Mesenchymal stem cell (in vitro differentiated cells and primary cell): ENCODE data around the gene CASKIN2.

Experiments
- DNase-seq: peaks from one replicate; pipeline ENCODE4 v3.0.0-alpha.2; 2013
- H2AFZ ChIP-seq: one replicate; pipeline ENCODE4 v1.6.1; 2013; ENCODE audit warnings: low read depth, mild to moderate bottlenecking, control low read depth, inconsistent platforms, low read length, moderate library complexity
- H2AK5ac ChIP-seq: 2 replicates; pipeline ENCODE4 v1.6.1; 2013; ENCODE audit warnings: low read length, moderate library complexity, mild to moderate bottlenecking, inconsistent platforms; ENCODE audit not compliant: severe bottlenecking
- H2BK120ac ChIP-seq: one replicate; pipeline ENCODE4 v1.6.1; 2013; ENCODE audit warnings: low read depth, mild to moderate bottlenecking, inconsistent platforms, low read length, moderate library complexity
- H2BK12ac ChIP-seq, 2 experiments: one replicate each; pipeline ENCODE4 v1.6.1; 2013; ENCODE audit warnings: inconsistent platforms in 2 of 2, low read length in 2 of 2, mild to moderate bottlenecking in 2 of 2, moderate library complexity in 2 of 2, control low read depth in 1 of 2
- H2BK15ac ChIP-seq: one replicate; pipeline ENCODE4 v1.6.1; 2013; ENCODE audit warnings: mild to moderate bottlenecking, low read depth, inconsistent platforms; ENCODE audit not compliant: poor library complexity, severe bottlenecking
- H2BK5ac ChIP-seq: 2 replicates; pipeline ENCODE4 v1.6.1; 2013; ENCODE audit warnings: low read depth, mild to moderate bottlenecking, low read length, control low read depth, inconsistent platforms; ENCODE audit not compliant: poor library complexity, severe bottlenecking
- H3K14ac ChIP-seq, 2 experiments: one replicate each; pipeline ENCODE4 v1.6.1; 2013; ENCODE audit warnings: inconsistent platforms in 2 of 2, low read length in 2 of 2, control low read depth in 1 of 2, mild to moderate bottlenecking in 1 of 2, moderate library complexity in 1 of 2
- H3K18ac ChIP-seq, 2 experiments: one replicate each; pipeline ENCODE4 v1.6.1; 2013; ENCODE audit warnings: inconsistent platforms in 2 of 2, low read length in 2 of 2, control low read depth in 1 of 2, low read depth in 1 of 2, mild to moderate bottlenecking in 1 of 2
- H3K23ac ChIP-seq, 2 experiments: one replicate each; pipeline ENCODE4 v1.6.1; 2013; ENCODE audit warnings: inconsistent platforms in 2 of 2, low read length in 2 of 2, mild to moderate bottlenecking in 2 of 2, moderate library complexity in 2 of 2, control low read depth in 1 of 2
- H3K27ac ChIP-seq: 2 replicates; pipeline ENCODE4 v1.5.1; 2013; ENCODE audit warnings: mild to moderate bottlenecking, moderate library complexity, low read length, control low read depth, inconsistent platforms; ENCODE audit not compliant: poor library complexity, severe bottlenecking
- H3K27me3 ChIP-seq, 2 experiments: 2 replicates each; pipeline versions ENCODE4 v1.6.1 to v1.7.0; 2013; ENCODE audit warnings: low read length in 2 of 2, mild to moderate bottlenecking in 2 of 2, moderate library complexity in 2 of 2, control low read depth in 1 of 2, inconsistent platforms in 1 of 2; ENCODE audit not compliant: control insufficient read depth in 1 of 2, insufficient read depth in 1 of 2
- H3K36me3 ChIP-seq, 2 experiments: 2 replicates each; pipeline versions ENCODE4 v1.6.1 to v1.7.0; 2013; ENCODE audit warnings: low read length in 2 of 2, control low read depth in 1 of 2, inconsistent platforms in 1 of 2, low read depth in 1 of 2, mild to moderate bottlenecking in 1 of 2; ENCODE audit not compliant: insufficient read depth in 2 of 2, control insufficient read depth in 1 of 2
- H3K4ac ChIP-seq, 2 experiments: one replicate each; pipeline ENCODE4 v1.6.1; 2013; ENCODE audit warnings: inconsistent platforms in 2 of 2, low read length in 2 of 2, mild to moderate bottlenecking in 2 of 2, moderate library complexity in 2 of 2, control low read depth in 1 of 2, low read depth in 1 of 2
- H3K4me1 ChIP-seq: 2 replicates; pipeline ENCODE4 v1.6.1; 2013; ENCODE audit warnings: low read depth, low read length, control low read depth; ENCODE audit not compliant: control insufficient read depth, insufficient read depth
- H3K4me2 ChIP-seq: 2 replicates; pipeline ENCODE4 v1.6.1; 2013; ENCODE audit warnings: low read length, mild to moderate bottlenecking, inconsistent platforms; ENCODE audit not compliant: poor library complexity, severe bottlenecking
- H3K4me3 ChIP-seq, 2 experiments: 2 replicates each; pipeline versions ENCODE4 v1.5.1 to v1.7.0; 2013; ENCODE audit warnings: low read length in 2 of 2, mild to moderate bottlenecking in 2 of 2, control low read depth in 1 of 2, low read depth in 1 of 2; ENCODE audit not compliant: insufficient read depth in 1 of 2
- H3K79me1 ChIP-seq: replicated peaks from 2 replicates; pipeline ENCODE4 v1.6.1; 2013; ENCODE audit warnings: mild to moderate bottlenecking, control low read depth, low read length, inconsistent platforms; ENCODE audit not compliant: poor library complexity, severe bottlenecking
- H3K9ac ChIP-seq: 2 replicates; pipeline ENCODE4 v1.7.0; 2013; ENCODE audit warnings: mild to moderate bottlenecking, low read length, moderate library complexity
- H3K9me3 ChIP-seq: 2 replicates; pipeline ENCODE4 v1.7.0; 2013; ENCODE audit warnings: mild to moderate bottlenecking, low read length; ENCODE audit not compliant: control insufficient read depth
- H4K8ac ChIP-seq: one replicate; pipeline ENCODE4 v1.6.1; 2013; ENCODE audit warnings: inconsistent platforms, mild to moderate bottlenecking, low read length, moderate library complexity
- H4K91ac ChIP-seq: one replicate; pipeline ENCODE4 v1.6.1; 2013; ENCODE audit warnings: mild to moderate bottlenecking, low read length, inconsistent platforms
- WGBS: methylation state at CpG from one replicate; pipeline ENCODE4 v1.1.7; 2013; ENCODE audit warnings: mixed read lengths; 5-methylcytosine and 5-hydroxymethylcytosine counted together

The CASKIN2 gene

GRCh38 chr17:75509528-75510258 lies 5.6 kb downstream of the CASKIN2 start:
- H4K91ac ChIP-seq = no peak overlapping the region
- no peak overlapping the region for H3K4ac ChIP-seq
- 94% methylated on average over 15 of the region's 19 CpGs for WGBS
- H3K4me2 ChIP-seq = no peak overlapping the region
- H3K23ac ChIP-seq = no peak overlapping the region
- no peak overlapping the region for H2BK5ac ChIP-seq
- peaks cover 38% of the 10 kb centered on the region for H3K79me1 ChIP-seq
- no peak overlapping the region for H2BK120ac ChIP-seq
- no peak overlapping the region for H2AFZ ChIP-seq
- no peak overlapping the region for H3K14ac ChIP-seq
- no peak overlapping the region for H3K18ac ChIP-seq
- no peaks in the 10 kb centered on the region for H3K27me3 ChIP-seq
- peaks cover 27 to 63% of the 10 kb centered on the region in 2 experiments for H3K36me3 ChIP-seq
- H3K9ac ChIP-seq = no peak overlapping the region
- no peak overlapping the region for H2BK15ac ChIP-seq
- H3K4me1 ChIP-seq = peaks cover 38% of the 10 kb centered on the region
- no peak overlapping the region for H2AK5ac ChIP-seq
- no peak overlapping the region for H4K8ac ChIP-seq
- no peak for DNase-seq
- H3K4me3 ChIP-seq = no peak overlapping the region
- no peaks in the 10 kb centered on the region for H3K9me3 ChIP-seq
- no peak overlapping the region for H2BK12ac ChIP-seq
- H3K27ac ChIP-seq = no peak overlapping the region

- Histone ChIP-seq H3K4me1 (peaks cover 34% of the 10 kb centered on the region), H3K18ac (no peak overlapping the region), H4K91ac (no peak overlapping the region), H3K27me3 (no peaks in the 10 kb centered on the region), H3K9me3 (no peaks in the 10 kb centered on the region), H2BK15ac (no peak overlapping the region), H3K36me3 (peaks cover 31 to 71% of the 10 kb centered on the region in 2 experiments), H3K9ac (no peak overlapping the region), H3K27ac (no peak overlapping the region), H3K4me2 (no peak overlapping the region), H3K4ac (no peak overlapping the region), H2BK5ac (no peak overlapping the region), H4K8ac (no peak overlapping the region), H2AFZ (no peak overlapping the region), H3K14ac (no peak overlapping the region), H3K4me3 (no peak overlapping the region), H2BK120ac (no peak overlapping the region), H2BK12ac (no peak overlapping the region), H2AK5ac (no peak overlapping the region), H3K23ac (no peak overlapping the region), H3K79me1 (peaks cover 34% of the 10 kb centered on the region)
- WGBS = 98% methylated on average over 5 of the region's 5 CpGs
- DNase-seq = no peak
Measured at GRCh38 chr17:75508931-75509361, 6.4 kb downstream of the CASKIN2 start.

- H3K14ac ChIP-seq = no peak overlapping the region
- H2AK5ac ChIP-seq = no peak overlapping the region
- H3K4me1 ChIP-seq = peaks cover 27% of the 10 kb centered on the region
- no peak for DNase-seq
- no peak overlapping the region for H3K9ac ChIP-seq
- H3K27me3 ChIP-seq = no peaks in the 10 kb centered on the region
- no peaks in the 10 kb centered on the region for H3K9me3 ChIP-seq
- no peak overlapping the region for H3K18ac ChIP-seq
- no peak overlapping the region for H3K23ac ChIP-seq
- H3K4ac ChIP-seq = no peak overlapping the region
- peaks cover 32 to 73% of the 10 kb centered on the region in 2 experiments for H3K36me3 ChIP-seq
- H4K91ac ChIP-seq = no peak overlapping the region
- no peak overlapping the region for H3K4me2 ChIP-seq
- no peak overlapping the region for H3K27ac ChIP-seq
- H2AFZ ChIP-seq = no peak overlapping the region
- H3K4me3 ChIP-seq = no peak overlapping the region
- no peak overlapping the region for H2BK120ac ChIP-seq
- no peak overlapping the region for H4K8ac ChIP-seq
- H2BK5ac ChIP-seq = no peak overlapping the region
- H2BK15ac ChIP-seq = no peak overlapping the region
- H2BK12ac ChIP-seq = no peak overlapping the region
- WGBS = 82% methylated on average over 27 of the region's 27 CpGs
- peaks cover 29% of the 10 kb centered on the region for H3K79me1 ChIP-seq
Measured at GRCh38 chr17:75507733-75508719, 7.3 kb downstream of the CASKIN2 start.

- peaks cover 23% of the 10 kb centered on the region for H3K4me1 ChIP-seq
- no peaks in the 10 kb centered on the region for H3K27me3 ChIP-seq
- peaks cover 25% of the 10 kb centered on the region for H3K79me1 ChIP-seq
- H3K4me2 ChIP-seq = no peak overlapping the region
- H3K9me3 ChIP-seq = no peaks in the 10 kb centered on the region
- H2AFZ ChIP-seq = no peak overlapping the region
- no peak overlapping the region for H3K4me3 ChIP-seq
- H4K91ac ChIP-seq = no peak overlapping the region
- H3K27ac ChIP-seq = no peak overlapping the region
- H2BK120ac ChIP-seq = no peak overlapping the region
- H2AK5ac ChIP-seq = no peak overlapping the region
- no peak overlapping the region for H3K9ac ChIP-seq
- H2BK12ac ChIP-seq = no peak overlapping the region
- no peak overlapping the region for H4K8ac ChIP-seq
- H3K23ac ChIP-seq = no peak overlapping the region
- H2BK15ac ChIP-seq = no peak overlapping the region
- no peak overlapping the region for H3K4ac ChIP-seq
- no peak overlapping the region for H2BK5ac ChIP-seq
- no peak overlapping the region for H3K18ac ChIP-seq
- peaks cover 32 to 84% of the 10 kb centered on the region in 2 experiments for H3K36me3 ChIP-seq
- 97% methylated on average over 19 of the region's 20 CpGs for WGBS
- no peak for DNase-seq
- H3K14ac ChIP-seq = no peak overlapping the region
Measured at GRCh38 chr17:75506888-75507287, 8.4 kb downstream of the CASKIN2 start.
